Activated CD4-positive, alpha-beta T cell treated with anti-CD3 and anti-CD28 coated beads for 36 hours (primary cell): ENCODE results near the gene ZNF639. TPM values are rescaled to one million over a fixed set of nuclear protein-coding genes. Genes with fewer than 3 reads are reported as not detected.

ENCODE experiments used
- ATAC-seq: fragments of 200-7000 bp; cut with Tn5 transposase; one replicate; pipeline ENCODE4 v1.10.0; 2021; ENCODE audit warnings: mild to moderate bottlenecking, moderate library complexity
- CTCF ChIA-PET: fragments of 350-600 bp; sonication (Branson Sonifier 250); formaldehyde crosslinking; loops from one replicate; lab custom pipeline; 2021; ENCODE audit warnings: antibody characterized with exemption; lab: Charles Lee
- POLR2A ChIA-PET: fragments of 350-600 bp; sonication (Branson Sonifier 250); formaldehyde crosslinking; loops from one replicate; lab custom pipeline; 2021; ENCODE audit warnings: antibody characterized with exemption, inconsistent platforms; lab: Charles Lee
- DNase-seq: peaks from one replicate; pipeline ENCODE4 v3.0.0-alpha.2; 2020
- H3K27ac Mint-ChIP-seq: one replicate; pipeline ENCODE4 v1.8.0; 2021; ENCODE audit warnings: mixed read lengths
- H3K27me3 Mint-ChIP-seq: one replicate; pipeline ENCODE4 v1.8.0; 2021; ENCODE audit warnings: mixed read lengths
- H3K36me3 Mint-ChIP-seq: one replicate; pipeline ENCODE4 v1.8.0; 2021; ENCODE audit warnings: low read depth, mixed read lengths
- H3K4me1 Mint-ChIP-seq: one replicate; pipeline ENCODE4 v1.8.0; 2021; ENCODE audit warnings: mixed read lengths
- H3K4me3 Mint-ChIP-seq: one replicate; pipeline ENCODE4 v1.8.0; 2021; ENCODE audit warnings: mild to moderate bottlenecking, moderate library complexity, mixed read lengths
- H3K9me3 Mint-ChIP-seq: one replicate; pipeline ENCODE4 v1.8.0; 2021; ENCODE audit warnings: low read depth, mixed read lengths
- intact Hi-C, 2 experiments: fragments of 100-400 bp; cut with DNase I in 1 of 2; cut with micrococcal nuclease in 1 of 2; formaldehyde crosslinking; loops; one replicate each; pipeline versions ENCODE4 v1.14.2 to v1.15.1; 2022 to 2024; cut with DNase I, micrococcal nuclease
- total RNA-seq, 2 experiments: library from RNA; stranded (reverse); gene quantifications; one replicate each; pipeline ENCODE4 v1.2.3, GENCODE V29; 2021

Gene ZNF639
- total RNA-seq, 2 experiments from 2014 or later: 31.0 to 39.6 TPM

DNA sequence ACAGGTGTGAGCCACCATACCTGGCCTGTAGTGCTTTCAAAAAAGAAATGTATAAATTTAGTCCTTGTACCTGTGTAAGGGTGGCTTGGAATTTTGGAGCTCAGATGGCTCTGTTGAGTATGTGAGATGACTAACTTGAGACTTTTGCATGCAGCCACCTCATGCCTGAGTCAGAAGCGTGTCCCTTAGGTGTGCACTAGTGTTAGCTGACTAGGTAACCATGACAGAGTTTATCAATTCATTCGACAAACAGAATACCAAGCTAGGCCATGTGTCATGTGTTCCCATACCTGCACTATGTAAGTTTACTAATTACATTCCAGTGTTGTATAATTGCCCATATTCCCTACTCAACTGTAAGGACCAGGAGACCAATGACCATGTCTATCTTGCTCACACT, 4.0 kb upstream of the ZNF639 start:
- H3K27me3 Mint-ChIP-seq: no peaks in the 10 kb centered on the region
- peaks cover 12% of the 10 kb centered on the region for H3K4me1 Mint-ChIP-seq
- DNase-seq: peak; percentile 35
- no peaks in the 10 kb centered on the region for H3K36me3 Mint-ChIP-seq
- no peaks in the 10 kb centered on the region for H3K9me3 Mint-ChIP-seq
- no peak overlapping the region for H3K4me3 Mint-ChIP-seq
- intact Hi-C loops: loop anchor here in 1 of 2 experiments (5.0 kb wide), 1 partner anchor 57 kb away; no protein-coding TSS in a partner anchor
- POLR2A ChIA-PET: no interaction called here
- CTCF ChIA-PET: interaction anchor here (0.6 to 1.7 kb wide), 6 partner anchors 24 to 303 kb away, joined by 3 to 5 read pairs (median 3); no protein-coding TSS in a partner anchor
- no peak overlapping the region for H3K27ac Mint-ChIP-seq
- no peak for ATAC-seq

DNA sequence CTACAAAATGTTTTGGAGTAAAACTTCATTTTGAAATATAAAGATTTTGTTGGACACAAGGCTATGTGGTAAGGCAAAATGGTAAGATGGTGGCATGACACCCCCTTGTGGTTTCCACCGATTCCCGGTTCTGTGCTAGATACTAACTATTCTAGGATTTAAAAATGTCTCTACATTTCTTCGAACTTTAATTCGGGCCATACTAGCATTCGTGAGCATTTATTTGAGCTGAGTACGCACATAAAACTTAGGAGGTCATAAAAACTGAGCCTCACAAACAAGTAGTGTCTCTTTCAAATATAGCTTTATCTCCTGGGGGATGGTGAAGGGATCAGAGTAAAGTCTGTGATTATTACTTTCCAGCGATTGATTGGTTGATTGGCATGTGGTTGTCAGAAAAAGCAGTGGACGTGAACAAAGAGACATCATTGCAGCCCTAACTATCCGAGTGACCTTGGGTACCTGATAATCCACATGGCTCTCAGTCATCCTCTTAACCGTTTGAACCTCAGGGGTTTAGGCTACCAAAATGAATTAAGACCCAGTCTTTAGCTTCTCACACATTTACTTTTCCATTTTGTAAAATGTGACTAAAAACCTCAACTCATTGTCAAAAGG, 1.1 kb upstream of the ZNF639 start:
- H3K4me3 Mint-ChIP-seq: peak overlapping the region; percentile 87
- intact Hi-C loops: loop anchor here (1.0 to 2.0 kb wide), 6 partner anchors 59 to 306 kb away; partner anchors contain the start of genes ZMAT3 (in 2 of the 2) and PIK3CA (in 1 of the 2)
- no peaks in the 10 kb centered on the region for H3K9me3 Mint-ChIP-seq
- H3K36me3 Mint-ChIP-seq: peaks cover 14% of the 10 kb centered on the region
- CTCF ChIA-PET: interaction anchor here (0.7 to 2.0 kb wide), 14 partner anchors 11 to 308 kb away, joined by 3 to 12 read pairs (median 3); partner anchors contain the start of genes PIK3CA and ZMAT3
- DNase-seq (peak; percentile 45), ATAC-seq (no peak)
- H3K27ac Mint-ChIP-seq: peak overlapping the region; percentile 66
- no peaks in the 10 kb centered on the region for H3K27me3 Mint-ChIP-seq
- POLR2A ChIA-PET: interaction anchor here (0.6 kb wide), 1 partner anchor 25 kb away, joined by 5 read pairs; no protein-coding TSS in a partner anchor
- peaks cover 26% of the 10 kb centered on the region for H3K4me1 Mint-ChIP-seq

DNA sequence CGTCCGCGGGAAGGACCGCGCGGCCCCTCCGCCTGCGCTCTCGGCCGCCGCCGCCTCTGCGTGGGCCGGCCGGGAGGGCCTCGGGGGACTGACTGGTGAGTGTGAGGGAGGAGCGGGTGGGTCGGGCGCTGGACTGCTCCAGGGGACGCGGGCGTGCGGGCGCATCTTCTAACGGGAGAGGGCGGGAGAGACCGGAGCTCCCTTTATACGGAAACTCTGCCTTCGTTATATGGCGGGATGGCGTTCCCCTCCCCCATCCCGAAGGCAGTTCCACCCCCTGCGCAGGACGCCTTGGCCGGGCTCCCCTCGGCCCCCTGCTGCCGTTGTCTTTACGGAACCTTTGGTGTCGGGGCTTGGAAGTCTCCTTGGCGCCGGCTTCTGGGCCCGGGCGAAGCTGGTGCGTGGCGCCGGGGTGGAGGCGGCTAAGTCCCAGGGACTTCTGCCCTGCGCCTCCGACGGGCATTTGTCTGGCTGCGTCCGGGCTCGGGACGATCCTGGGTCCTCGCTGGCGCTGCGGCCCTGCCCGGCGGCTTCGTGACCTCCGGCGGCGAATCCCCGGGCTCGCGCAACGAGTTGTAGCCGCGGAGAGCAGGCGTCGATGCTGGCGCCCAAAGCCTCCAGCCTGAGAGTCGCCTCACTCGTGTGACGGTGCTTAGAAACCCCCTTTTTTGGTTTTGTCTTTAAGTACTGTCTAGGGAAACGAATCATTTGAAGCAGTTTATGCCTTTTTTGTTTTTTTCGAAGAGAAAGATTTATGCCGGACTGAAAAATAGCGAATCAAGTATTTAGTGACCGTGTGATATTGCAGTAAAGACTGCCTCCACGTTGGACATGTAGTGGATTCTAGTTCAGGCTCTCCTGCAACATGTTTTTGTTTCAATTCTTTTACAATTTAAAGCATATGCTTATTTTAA, 623 bp downstream of the ZNF639 start:
- ATAC-seq (peak; percentile 53), DNase-seq (peak; percentile 74)
- Mint-ChIP-seq H3K27me3 (no peaks in the 10 kb centered on the region), H3K4me1 (peaks cover 30% of the 10 kb centered on the region), H3K9me3 (no peaks in the 10 kb centered on the region), H3K27ac (peak overlapping the region; percentile 93), H3K4me3 (peak overlapping the region; percentile 87), H3K36me3 (peaks cover 18% of the 10 kb centered on the region)
- intact Hi-C loops: loop anchor here (1.0 to 2.0 kb wide), 7 partner anchors 24 to 253 kb away; partner anchors contain the start of genes MFN1 (in 2 of the 2), ACTL6A (in 1 of the 2), PIK3CA (in 1 of the 2) and ZMAT3 (in 1 of the 2)
- ChIA-PET CTCF (interaction anchor here (1.1 to 1.9 kb wide), 2 partner anchors 239 to 308 kb away, joined by 5 to 7 read pairs; partner anchors contain the start of gene ACTL6A), POLR2A (interaction anchor here (0.6 to 1.4 kb wide), 3 partner anchors 62 to 239 kb away, joined by 3 to 6 read pairs (median 3); partner anchors contain the start of gene ACTL6A)

DNA sequence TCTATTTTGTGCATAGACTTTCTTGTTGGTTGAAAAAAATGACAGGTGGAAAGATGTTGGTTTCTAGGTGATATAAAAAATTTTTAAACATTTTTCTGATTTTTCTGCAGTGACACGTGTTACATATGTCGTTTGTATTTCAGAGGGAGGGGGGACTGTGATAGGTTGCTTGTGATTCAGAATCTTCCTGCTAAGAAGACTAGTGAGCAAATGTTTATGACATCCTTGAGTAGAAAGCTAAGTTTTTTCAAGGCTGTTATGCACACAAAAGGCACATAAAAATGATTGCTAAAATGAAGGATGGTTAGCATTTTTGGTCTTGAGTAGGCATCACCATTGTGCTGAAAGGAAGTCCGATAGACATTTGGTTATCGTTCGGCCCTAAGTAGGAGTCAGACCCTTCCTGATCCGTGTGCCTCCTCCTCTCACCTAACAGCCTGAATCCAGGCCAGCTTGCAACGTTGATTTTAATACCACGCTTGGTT, 1.5 kb downstream of the ZNF639 start:
- ChIA-PET POLR2A (interaction anchor here (0.6 to 1.4 kb wide), 2 partner anchors 175 to 238 kb away, joined by 3 to 6 read pairs; partner anchors contain the start of gene ACTL6A), CTCF (interaction anchor here (1.0 to 1.9 kb wide), 4 partner anchors 9 to 309 kb away, joined by 3 to 7 read pairs (median 4); partner anchors contain the start of gene ACTL6A)
- ATAC-seq (peak; percentile 27), DNase-seq (no peak)
- Mint-ChIP-seq H3K27ac (peak overlapping the region; percentile 93), H3K27me3 (no peaks in the 10 kb centered on the region), H3K4me1 (peaks cover 30% of the 10 kb centered on the region), H3K36me3 (peaks cover 18% of the 10 kb centered on the region), H3K4me3 (peak overlapping the region; percentile 87), H3K9me3 (no peaks in the 10 kb centered on the region)
- intact Hi-C loops: loop anchor here in 1 of 2 experiments (1.0 kb wide), 1 partner anchor 239 kb away; no protein-coding TSS in a partner anchor

DNA sequence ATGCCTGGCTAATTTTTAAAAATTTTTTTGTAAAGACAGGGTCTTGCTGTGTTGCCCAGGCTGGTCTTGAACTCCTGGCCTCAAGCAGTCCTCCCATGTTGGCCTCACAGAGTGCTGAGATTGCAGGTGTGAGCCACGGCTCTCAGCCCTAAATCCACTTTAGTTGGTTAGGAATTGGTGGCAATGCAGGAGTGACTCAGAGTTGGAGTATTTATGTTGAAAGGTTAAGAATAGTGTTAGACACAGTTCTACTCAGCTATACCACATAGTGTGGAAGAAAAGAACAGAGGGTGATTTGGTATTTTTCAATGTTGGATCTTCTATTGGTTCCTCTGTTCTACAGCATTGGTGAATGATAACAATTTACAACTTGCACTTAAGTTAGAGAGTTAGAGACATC, 7.6 kb downstream of the ZNF639 start:
- Mint-ChIP-seq H3K9me3 (no peaks in the 10 kb centered on the region), H3K4me1 (peaks cover 10% of the 10 kb centered on the region), H3K4me3 (no peak overlapping the region), H3K36me3 (peaks cover 42% of the 10 kb centered on the region), H3K27ac (peak overlapping the region; percentile 37), H3K27me3 (no peaks in the 10 kb centered on the region)
- DNase-seq: no peak
- ChIA-PET POLR2A (no interaction called here), CTCF (interaction anchor here (1.1 kb wide), 1 partner anchor 8 kb away, joined by 3 read pairs; no protein-coding TSS in a partner anchor)
- no peak for ATAC-seq
- intact Hi-C loops: no loop called here

DNA sequence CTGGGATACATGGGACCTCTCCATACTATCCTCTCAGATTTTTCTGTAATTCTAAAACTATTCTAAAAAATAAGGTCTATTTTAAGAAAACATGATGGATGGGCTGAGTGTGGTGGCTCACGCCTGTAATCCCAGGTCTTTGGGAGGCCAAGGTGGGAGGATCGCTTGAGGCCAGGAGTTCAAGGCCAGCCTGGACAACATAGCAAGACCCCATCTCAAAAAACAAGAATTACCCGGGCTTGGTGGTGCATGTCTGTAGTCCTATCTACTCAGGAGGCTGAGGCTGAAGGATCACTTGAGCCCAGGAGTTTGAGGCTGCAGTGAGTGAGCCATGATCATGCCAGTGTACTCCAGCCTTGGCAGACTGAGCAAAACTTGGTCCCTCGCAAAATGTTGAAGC, 9.4 kb downstream of the ZNF639 start:
- Mint-ChIP-seq H3K4me3 (no peak overlapping the region), H3K4me1 (peaks cover 9% of the 10 kb centered on the region), H3K9me3 (no peaks in the 10 kb centered on the region), H3K27me3 (no peaks in the 10 kb centered on the region), H3K36me3 (peaks cover 53% of the 10 kb centered on the region), H3K27ac (no peak overlapping the region)
- intact Hi-C loops: no loop called here
- ATAC-seq (no peak), DNase-seq (no peak)
- CTCF ChIA-PET: no interaction called here
- POLR2A ChIA-PET: no interaction called here

DNA sequence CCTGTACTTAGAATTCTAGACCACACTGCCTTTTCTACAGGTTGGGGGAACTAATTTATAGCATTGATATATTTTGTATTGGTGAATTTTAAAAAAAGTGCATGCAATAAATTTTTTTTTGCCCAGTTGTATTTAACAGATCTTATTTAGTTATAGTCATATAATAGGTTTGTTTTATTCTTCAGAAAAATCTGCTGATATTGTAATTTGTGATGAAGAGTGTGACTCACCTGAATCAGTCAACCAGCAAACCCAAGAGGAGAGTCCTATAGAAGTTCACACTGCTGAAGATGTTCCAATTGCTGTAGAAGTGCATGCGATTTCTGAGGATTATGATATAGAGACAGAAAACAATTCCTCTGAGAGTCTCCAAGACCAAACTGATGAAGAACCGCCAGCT, 10.3 kb downstream of the ZNF639 start:
- POLR2A ChIA-PET: no interaction called here
- H3K36me3 Mint-ChIP-seq: peaks cover 55% of the 10 kb centered on the region

DNA sequence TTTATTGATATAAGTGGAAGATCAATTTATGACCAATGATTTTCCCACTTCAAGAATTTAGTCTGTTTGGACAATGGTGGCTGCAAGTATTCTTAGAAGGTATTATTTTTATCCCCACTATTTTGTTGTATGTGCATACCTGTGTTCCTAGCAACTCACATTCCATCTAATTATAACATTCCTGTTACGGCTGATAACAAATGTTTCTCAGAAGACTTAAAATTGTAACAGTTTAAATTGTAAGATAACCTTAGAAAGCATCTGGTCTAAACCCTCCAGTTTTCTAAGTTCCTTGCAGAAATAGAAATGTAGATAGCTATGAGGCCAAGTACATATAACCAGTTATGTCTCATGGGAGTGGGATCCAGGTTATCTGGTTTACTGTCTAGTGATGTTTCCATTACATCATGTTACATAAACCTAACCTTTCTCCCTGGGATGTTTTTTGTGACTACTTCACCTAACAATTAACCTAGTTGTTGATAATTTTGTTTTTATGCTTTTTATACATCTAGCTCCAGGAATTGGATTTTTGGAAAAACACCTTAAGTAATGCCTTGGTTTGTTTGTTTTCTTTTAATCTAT, 13.6 kb downstream of the ZNF639 start:
- intact Hi-C loops: no loop called here
- DNase-seq: no peak
- Mint-ChIP-seq H3K27ac (no peak overlapping the region), H3K9me3 (no peaks in the 10 kb centered on the region), H3K27me3 (no peaks in the 10 kb centered on the region), H3K4me1 (peaks cover 5% of the 10 kb centered on the region), H3K36me3 (peaks cover 44% of the 10 kb centered on the region), H3K4me3 (no peak overlapping the region)
- POLR2A ChIA-PET: no interaction called here
- ATAC-seq: no peak
- CTCF ChIA-PET: interaction anchor here (0.7 kb wide), 1 partner anchor 1580 kb away, joined by 7 read pairs; no protein-coding TSS in a partner anchor

More for the DNA sequence above, 10.3 kb downstream of the ZNF639 start:
- ATAC-seq (no peak), DNase-seq (no peak)
- H3K27me3 Mint-ChIP-seq: no peaks in the 10 kb centered on the region
- peaks cover 5% of the 10 kb centered on the region for H3K4me1 Mint-ChIP-seq
- intact Hi-C loops: no loop called here
- CTCF ChIA-PET: no interaction called here
- no peak overlapping the region for H3K27ac Mint-ChIP-seq
- no peaks in the 10 kb centered on the region for H3K9me3 Mint-ChIP-seq
- H3K4me3 Mint-ChIP-seq: no peak overlapping the region

DNA sequence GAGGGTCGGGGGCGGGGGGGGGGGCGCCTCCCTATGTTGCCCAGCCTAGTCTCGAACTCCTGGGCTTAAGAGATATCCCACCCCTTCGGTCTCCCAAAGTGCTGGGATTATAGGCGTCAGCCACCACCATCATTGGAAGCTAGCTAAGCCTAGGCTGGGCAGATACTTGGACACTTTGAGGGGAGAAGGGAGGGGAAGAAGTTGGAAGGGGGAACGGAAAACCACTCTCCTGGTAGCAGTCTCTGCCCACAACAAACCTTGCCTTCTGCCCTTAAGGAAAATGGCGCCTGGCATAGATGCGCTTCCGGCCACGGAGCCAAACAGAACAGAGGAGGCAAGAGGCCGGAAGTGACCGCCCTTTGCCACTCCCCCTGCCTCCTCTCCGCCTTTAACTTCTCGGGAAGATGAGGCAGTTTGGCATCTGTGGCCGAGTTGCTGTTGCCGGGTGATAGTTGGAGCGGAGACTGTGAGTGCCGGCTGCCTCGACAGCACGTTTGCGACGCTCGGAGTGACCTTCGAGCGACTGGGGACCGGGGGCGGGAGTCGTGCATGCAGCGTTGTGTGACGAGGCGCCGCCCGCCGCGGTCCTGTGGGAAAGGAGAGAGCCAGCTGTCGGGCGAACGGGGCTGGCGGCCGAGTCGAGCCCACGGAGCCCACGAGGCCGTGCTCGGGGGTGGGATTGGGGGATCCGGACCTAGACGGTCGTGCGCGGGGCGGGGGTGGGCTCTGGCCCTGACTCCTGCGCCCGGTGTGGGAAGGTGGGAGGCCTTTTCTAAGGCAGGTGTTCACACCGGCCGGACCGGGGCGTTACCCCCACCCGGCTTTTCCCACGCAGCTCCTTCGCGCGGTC, 24.7 kb downstream of the ZNF639 start, which contains the start of gene MFN1:
Gene MFN1, plus strand, starts transcription at position 365 of the 850 bp plus-strand sequence. CDS start 1,143 bp downstream, outside the sequence.
- CTCF ChIA-PET: interaction anchor here (0.8 to 1.6 kb wide), 5 partner anchors 21 to 332 kb away, joined by 3 to 4 read pairs (median 3); partner anchors contain the start of gene NDUFB5
- peaks cover 14% of the 10 kb centered on the region for H3K36me3 Mint-ChIP-seq
- POLR2A ChIA-PET: interaction anchor here (0.6 kb wide), 1 partner anchor 1641 kb away, joined by 4 read pairs; no protein-coding TSS in a partner anchor
- DNase-seq: peak; percentile 94
- H3K4me3 Mint-ChIP-seq: peak within 1 kb of the TSS; percentile 99
- H3K9me3 Mint-ChIP-seq: no peaks in the 10 kb centered on the region
- peaks cover 22% of the 10 kb centered on the region for H3K4me1 Mint-ChIP-seq
- intact Hi-C loops: loop anchor here (1.0 kb wide), 6 partner anchors 24 to 261 kb away; partner anchors contain the start of genes ACTL6A (in 2 of the 2), MRPL47 (in 2 of the 2), NDUFB5 (in 2 of the 2) and ZNF639 (in 2 of the 2)
- no peaks in the 10 kb centered on the region for H3K27me3 Mint-ChIP-seq
- peak within 1 kb of the TSS; percentile 93 for H3K27ac Mint-ChIP-seq
- ATAC-seq: peak; percentile 98
